Right cardiac atrium (tissue), 5 donors: ENCODE measurements around the gene OR10A3. TPM values are rescaled to one million over a fixed set of nuclear protein-coding genes. Genes with fewer than 3 reads are reported as not detected.

Experiments used
- ATAC-seq, 2 donors: fragments of 200-7000 bp; cut with Tn5 transposase; one replicate each; pipeline versions ENCODE4 v1.8.0 to v1.9.1; 2020; ENCODE audit warnings: moderate library complexity in 2 of 2, mild to moderate bottlenecking in 1 of 2
- DNase-seq, 3 donors: peaks; one replicate each; pipeline ENCODE4 v3.0.0-alpha.2; 2020
- H3K27ac ChIP-seq: one replicate; pipeline ENCODE4 v1.5.1; 2013; ENCODE audit warnings: mild to moderate bottlenecking, low read length, control low read depth, moderate library complexity
- H3K27me3 ChIP-seq: one replicate; pipeline ENCODE4 v1.6.1; 2013; ENCODE audit not compliant: control insufficient read depth, insufficient read depth
- H3K4me1 ChIP-seq: one replicate; pipeline ENCODE4 v1.6.1; 2013; ENCODE audit warnings: low read length; ENCODE audit not compliant: control insufficient read depth, insufficient read depth
- H3K4me3 ChIP-seq: one replicate; pipeline ENCODE4 v1.5.1; 2013; ENCODE audit warnings: low read length, control low read depth
- H3K9me3 ChIP-seq: one replicate; pipeline ENCODE4 v1.6.1; 2013; ENCODE audit warnings: low read length; ENCODE audit not compliant: control insufficient read depth
- WGBS: extraction: QIAGEN DNeasy Blood & Tissue Kit; methylation state at CpG from one replicate; pipeline ENCODE4 v1.1.7; 2013; 5-methylcytosine and 5-hydroxymethylcytosine counted together
- intact Hi-C, 4 donors: fragments of 100-400 bp; cut with DNase I; formaldehyde crosslinking; loops; one replicate each; pipeline versions ENCODE4 v1.11.0 to v1.14.0; 2022 to 2023
- polyA plus RNA-seq: library from polyadenylated mRNA; stranded (reverse); fragments of 200-250 nt; gene quantifications from one replicate; pipeline ENCODE4 v1.2.3, GENCODE V29; 2013
- total RNA-seq, 4 donors: library from RNA; stranded (reverse); fragmentation: NEBNext Ultra II Directional; extraction: Animal tissue kit (Norgen Biotek cat#: 25700); gene quantifications; one replicate each; pipeline ENCODE4 v1.2.1, GENCODE V29; 2021
- donor health status: healthy with polysubstance abuse.
- donor health status: DM: no; HTN: yes; CAD: no.
- donor health status: DM: no; HTN: no; CAD: no.
- donor health status: DM: no; HTN: yes; CAD: no; lungs with severe emphysema.
- donor health status: DM: yes; HTN: yes; CAD: no.

The OR10A3 gene
- total and polyA plus RNA-seq, 5 donors = not detected

GRCh38 chr11:7903940-7904339 is 37.6 kb downstream of the OR10A3 start:
- intact Hi-C loops = no loop called here
- Histone ChIP-seq H3K4me1 (no peaks in the 10 kb centered on the region), H3K9me3 (no peaks in the 10 kb centered on the region), H3K27me3 (no peaks in the 10 kb centered on the region), H3K27ac (no peak overlapping the region), H3K4me3 (no peak overlapping the region)
- no peak for DNase-seq
- 33% methylated on average over 2 of the region's 2 CpGs for WGBS
- ATAC-seq = no peak

DNA sequence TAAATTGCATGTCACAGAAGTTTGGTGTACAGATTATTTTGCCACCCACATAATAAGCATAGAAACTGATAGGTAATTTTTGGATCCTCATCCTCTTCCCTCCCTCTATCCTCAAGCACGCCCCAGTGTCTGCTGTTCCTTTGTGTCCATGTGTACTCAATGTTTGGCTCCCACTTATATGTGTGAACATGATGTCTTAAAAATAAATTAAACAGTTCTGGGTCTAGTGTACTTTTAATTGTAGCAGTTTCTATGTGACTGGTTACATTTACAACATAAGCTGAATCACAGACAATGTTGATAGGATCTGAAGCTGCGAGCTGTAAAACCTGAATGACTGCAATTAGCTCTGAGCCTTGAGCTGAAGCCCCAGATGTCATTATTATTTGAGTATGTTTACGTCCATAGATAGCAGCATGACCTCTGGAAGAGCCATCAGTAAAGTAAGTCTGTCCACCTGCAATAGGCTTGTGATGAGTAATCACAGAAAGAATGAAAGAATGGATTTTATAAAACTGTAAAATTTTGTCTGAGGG is 40.1 kb downstream of the OR10A3 start:
- Histone ChIP-seq H3K4me1 (no peaks in the 10 kb centered on the region), H3K27ac (no peak overlapping the region), H3K4me3 (no peak overlapping the region), H3K9me3 (no peaks in the 10 kb centered on the region), H3K27me3 (no peaks in the 10 kb centered on the region)
- intact Hi-C loops = no loop called here
- no peak for DNase-seq
- WGBS = 65% methylated on average over 3 of the region's 3 CpGs
- ATAC-seq = no peak

DNA sequence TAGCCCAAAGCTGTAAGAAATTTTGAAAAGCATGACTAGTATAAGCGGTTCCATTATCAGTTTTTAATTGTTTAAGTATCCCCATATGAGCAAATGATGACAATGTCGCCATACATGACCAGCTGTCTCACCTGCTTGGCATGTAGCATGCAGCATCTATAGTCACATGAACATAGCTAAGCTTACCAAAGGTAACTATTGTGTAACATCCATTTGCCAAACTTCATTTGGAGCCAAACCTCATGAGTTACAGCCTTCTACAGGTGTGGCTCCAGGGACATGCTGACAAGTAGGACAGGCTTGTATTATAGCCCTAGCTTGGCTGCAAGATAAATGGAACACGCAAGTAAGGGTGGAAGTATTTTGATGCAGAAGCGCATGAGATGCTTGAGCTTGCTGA is 40.8 kb downstream of the OR10A3 start:
- H3K9me3 ChIP-seq = no peaks in the 10 kb centered on the region
- no peak overlapping the region for H3K27ac ChIP-seq
- H3K27me3 ChIP-seq = no peaks in the 10 kb centered on the region
- no peak for DNase-seq
- 84% methylated on average over 4 of the region's 4 CpGs for WGBS
- no peak overlapping the region for H3K4me3 ChIP-seq
- intact Hi-C loops = no loop called here
- ATAC-seq = no peak
- H3K4me1 ChIP-seq = no peaks in the 10 kb centered on the region

DNA sequence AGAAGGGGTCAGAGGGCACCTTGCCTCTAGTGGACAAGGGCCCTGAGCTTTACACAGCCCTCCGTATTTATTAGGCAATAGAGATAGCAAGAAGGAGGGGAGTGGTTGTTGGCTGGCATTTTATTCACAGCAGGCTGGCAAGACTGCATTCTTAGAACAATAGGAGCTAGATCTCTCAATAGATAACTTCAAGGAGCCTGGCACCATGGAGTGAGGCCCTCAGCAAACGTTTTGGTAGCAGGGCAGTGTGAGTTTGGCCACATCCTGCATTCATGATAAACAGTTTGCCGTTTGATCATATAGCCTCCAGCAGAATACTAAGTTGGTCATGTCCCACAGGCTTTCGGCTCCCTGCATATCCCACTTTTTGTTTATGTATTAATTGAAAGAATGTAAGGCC is 42.1 kb downstream of the OR10A3 start:
- DNase-seq = no peak
- H3K9me3 ChIP-seq = no peaks in the 10 kb centered on the region
- no peak overlapping the region for H3K27ac ChIP-seq
- 58% methylated on average over 4 of the region's 4 CpGs for WGBS
- ATAC-seq = no peak
- no peaks in the 10 kb centered on the region for H3K27me3 ChIP-seq
- intact Hi-C loops = loop anchor here in 1 of 4 donors (10.0 kb wide), 1 partner anchor 195 kb away; no protein-coding TSS in a partner anchor
- H3K4me3 ChIP-seq = no peak overlapping the region
- no peaks in the 10 kb centered on the region for H3K4me1 ChIP-seq

- no peak overlapping the region for H3K27ac ChIP-seq
- H3K27me3 ChIP-seq = no peaks in the 10 kb centered on the region
- intact Hi-C loops = loop anchor here in 1 of 4 donors (10.0 kb wide), 1 partner anchor 196 kb away; no protein-coding TSS in a partner anchor
- DNase-seq (no peak), ATAC-seq (peak in 1 of 2 donors; percentile 21)
- H3K9me3 ChIP-seq = no peaks in the 10 kb centered on the region
- 50% methylated on average over 5 of the region's 5 CpGs for WGBS
- no peaks in the 10 kb centered on the region for H3K4me1 ChIP-seq
- H3K4me3 ChIP-seq = no peak overlapping the region
These were observed 42.7 kb downstream of the OR10A3 start for GRCh38 chr11:7898666-7899283.

DNA sequence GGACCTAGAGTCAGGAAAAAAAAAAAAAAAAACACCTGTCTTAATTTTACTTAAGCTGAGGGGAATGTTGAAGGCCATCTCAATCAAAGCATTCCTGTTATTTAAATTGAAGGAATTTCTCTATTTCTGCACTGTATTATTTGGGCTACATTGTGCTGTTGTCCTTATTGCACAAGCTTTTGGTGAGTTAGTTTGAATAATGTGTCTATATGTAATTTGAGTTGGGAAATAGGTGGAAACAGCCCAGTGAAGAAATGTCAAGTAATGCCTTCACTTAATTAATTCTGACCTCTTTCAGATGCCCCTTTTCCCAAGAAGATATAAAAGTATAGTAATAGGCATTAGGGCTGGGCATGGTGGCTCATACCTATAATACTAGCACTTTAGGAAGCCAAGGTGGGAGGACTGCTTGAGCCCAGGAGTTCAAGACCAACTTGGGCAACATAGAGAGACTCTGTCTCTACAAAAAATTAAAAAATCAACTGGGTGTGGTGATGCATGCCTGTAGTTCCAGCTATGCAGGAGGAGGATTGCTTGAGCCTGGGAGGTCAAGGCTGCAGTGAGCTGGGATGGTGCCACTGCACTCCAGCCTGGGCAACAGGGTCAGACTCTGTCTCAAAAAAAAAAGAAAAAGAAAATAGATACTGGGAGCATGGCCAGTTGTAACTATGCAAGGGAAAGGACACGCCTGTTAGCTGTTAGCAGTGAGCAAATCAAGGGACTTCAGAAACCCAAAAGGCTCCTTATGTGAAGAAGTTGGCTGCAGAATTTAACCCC is 45.3 kb downstream of the OR10A3 start:
- H3K4me1 ChIP-seq = no peaks in the 10 kb centered on the region
- ATAC-seq = no peak
- peaks cover 1% of the 10 kb centered on the region for H3K9me3 ChIP-seq
- H3K4me3 ChIP-seq = no peak overlapping the region
- WGBS = 25% methylated on average over 1 of the region's 1 CpG
- no peak overlapping the region for H3K27ac ChIP-seq
- intact Hi-C loops = loop anchor here in 1 of 4 donors (10.0 kb wide), 1 partner anchor 199 kb away; no protein-coding TSS in a partner anchor
- H3K27me3 ChIP-seq = no peaks in the 10 kb centered on the region
- DNase-seq = no peak

DNA sequence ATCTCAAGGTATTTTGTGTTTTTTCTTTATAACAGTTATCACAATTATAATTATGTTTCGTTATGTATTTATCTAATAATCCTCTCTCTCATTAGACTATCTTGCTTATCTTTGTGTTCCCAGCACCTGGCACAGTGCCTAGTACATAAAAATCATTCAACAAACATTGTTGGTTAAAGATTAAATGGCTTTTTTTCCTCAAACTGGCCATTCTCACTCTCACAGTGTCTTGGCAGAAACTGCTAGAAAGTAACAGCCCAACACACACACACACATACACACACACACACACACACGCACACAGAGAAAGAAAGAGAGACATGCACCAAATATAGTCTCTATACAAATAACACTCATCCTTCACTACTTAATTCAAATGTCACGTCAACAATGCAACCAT is 47.3 kb downstream of the OR10A3 start:
- intact Hi-C loops = loop anchor here in 3 of 4 donors (5.0 to 10.0 kb wide), 2 partner anchors 93 to 201 kb away; partner anchors contain the start of gene EIF3F (in 3 of the 3)
- Histone ChIP-seq H3K4me3 (no peak overlapping the region), H3K27ac (no peak overlapping the region), H3K27me3 (no peaks in the 10 kb centered on the region), H3K9me3 (peaks cover 1% of the 10 kb centered on the region), H3K4me1 (peaks cover 1% of the 10 kb centered on the region)
- 38% methylated on average over 3 of the region's 3 CpGs for WGBS
- DNase-seq = no peak
- no peak for ATAC-seq

DNA sequence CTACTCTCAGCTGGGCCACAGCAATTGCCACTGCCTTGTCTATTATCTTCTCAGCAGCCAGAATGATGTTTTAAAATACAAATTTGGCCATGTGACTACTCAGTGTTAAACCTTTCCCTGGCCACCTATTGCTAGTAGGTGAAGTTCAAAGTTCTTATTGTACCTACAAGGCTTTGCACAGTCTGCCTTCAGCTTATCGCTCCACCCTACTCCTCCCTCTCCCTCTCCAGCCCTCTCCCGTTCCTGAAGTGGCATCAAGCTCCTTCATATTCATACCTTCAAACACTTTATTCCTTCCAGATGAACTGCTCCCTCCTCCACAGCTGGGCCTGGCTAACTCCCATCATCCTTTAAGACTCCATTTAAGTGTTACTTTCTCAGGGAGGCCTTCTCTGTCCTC is 47.7 kb downstream of the OR10A3 start:
- Histone ChIP-seq H3K4me3 (no peak overlapping the region), H3K27ac (no peak overlapping the region), H3K4me1 (peaks cover 1% of the 10 kb centered on the region), H3K27me3 (no peaks in the 10 kb centered on the region), H3K9me3 (peaks cover 1% of the 10 kb centered on the region)
- no peak for ATAC-seq
- 75% methylated on average over 2 of the region's 2 CpGs for WGBS
- DNase-seq = no peak
- intact Hi-C loops = loop anchor here (2.0 to 10.0 kb wide), 3 partner anchors 93 to 201 kb away; partner anchors contain the start of gene EIF3F (in 4 of the 4)

GRCh38 chr11:7892840-7893254 is 48.7 kb downstream of the OR10A3 start:
- 10% methylated on average over 2 of the region's 2 CpGs for WGBS
- intact Hi-C loops = loop anchor here (2.0 to 10.0 kb wide), 3 partner anchors 94 to 202 kb away; partner anchors contain the start of gene EIF3F (in 4 of the 4)
- H3K9me3 ChIP-seq = peaks cover 1% of the 10 kb centered on the region
- H3K27ac ChIP-seq = no peak overlapping the region
- H3K4me1 ChIP-seq = peaks cover 1% of the 10 kb centered on the region
- DNase-seq (no peak), ATAC-seq (peak; percentile 50 to 68)
- no peak overlapping the region for H3K4me3 ChIP-seq
- H3K27me3 ChIP-seq = no peaks in the 10 kb centered on the region

GRCh38 chr11:7892059-7892699 is 49.3 kb downstream of the OR10A3 start:
- intact Hi-C loops = loop anchor here (2.0 to 10.0 kb wide), 3 partner anchors 95 to 203 kb away; partner anchors contain the start of gene EIF3F (in 4 of the 4)
- H3K27me3 ChIP-seq = no peaks in the 10 kb centered on the region
- ATAC-seq = peak; percentile 68 to 71
- peaks cover 1% of the 10 kb centered on the region for H3K4me1 ChIP-seq
- H3K9me3 ChIP-seq = peaks cover 1% of the 10 kb centered on the region
- DNase-seq = no peak
- H3K27ac ChIP-seq = peak overlapping the region; percentile 85
- WGBS = 29% methylated on average over 6 of the region's 6 CpGs
- no peak overlapping the region for H3K4me3 ChIP-seq
